ENCODE data around the gene TOB1. TPM values are rescaled to one million over a fixed set of nuclear protein-coding genes. Genes with fewer than 3 reads are reported as not detected.

TOB1 gene
- total and polyA plus RNA-seq, 9 of the 15 experiments (the other 6 are each of a cell fraction or from before 2014, with no cell fraction given) = 4.8 to 63.7 (median 13.2) TPM

DNA sequence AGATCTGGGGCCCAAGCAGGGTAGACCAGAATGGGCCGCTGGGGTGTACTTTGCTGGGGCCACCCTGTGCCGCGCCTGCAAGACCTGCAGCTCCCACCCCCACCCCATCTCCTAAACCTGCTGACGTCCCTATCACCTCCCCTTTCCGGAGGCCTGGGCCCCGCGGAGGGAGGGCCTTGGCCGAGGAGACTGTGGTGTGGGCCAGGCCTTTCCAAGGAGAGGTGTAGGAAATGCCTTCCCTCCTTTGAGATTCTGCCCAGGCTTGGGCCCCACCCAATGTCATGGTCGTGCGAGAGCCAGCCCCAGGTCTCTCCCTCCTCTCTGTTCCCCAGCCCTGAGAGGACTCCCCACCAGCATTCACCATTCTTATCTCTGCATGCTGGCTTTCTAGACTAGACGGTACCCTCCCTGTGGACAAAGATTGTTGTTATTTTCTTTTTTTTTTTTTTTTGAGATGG is 34.7 kb downstream of the TOB1 start (continued):
- TF ChIP-seq, protein P1, sequence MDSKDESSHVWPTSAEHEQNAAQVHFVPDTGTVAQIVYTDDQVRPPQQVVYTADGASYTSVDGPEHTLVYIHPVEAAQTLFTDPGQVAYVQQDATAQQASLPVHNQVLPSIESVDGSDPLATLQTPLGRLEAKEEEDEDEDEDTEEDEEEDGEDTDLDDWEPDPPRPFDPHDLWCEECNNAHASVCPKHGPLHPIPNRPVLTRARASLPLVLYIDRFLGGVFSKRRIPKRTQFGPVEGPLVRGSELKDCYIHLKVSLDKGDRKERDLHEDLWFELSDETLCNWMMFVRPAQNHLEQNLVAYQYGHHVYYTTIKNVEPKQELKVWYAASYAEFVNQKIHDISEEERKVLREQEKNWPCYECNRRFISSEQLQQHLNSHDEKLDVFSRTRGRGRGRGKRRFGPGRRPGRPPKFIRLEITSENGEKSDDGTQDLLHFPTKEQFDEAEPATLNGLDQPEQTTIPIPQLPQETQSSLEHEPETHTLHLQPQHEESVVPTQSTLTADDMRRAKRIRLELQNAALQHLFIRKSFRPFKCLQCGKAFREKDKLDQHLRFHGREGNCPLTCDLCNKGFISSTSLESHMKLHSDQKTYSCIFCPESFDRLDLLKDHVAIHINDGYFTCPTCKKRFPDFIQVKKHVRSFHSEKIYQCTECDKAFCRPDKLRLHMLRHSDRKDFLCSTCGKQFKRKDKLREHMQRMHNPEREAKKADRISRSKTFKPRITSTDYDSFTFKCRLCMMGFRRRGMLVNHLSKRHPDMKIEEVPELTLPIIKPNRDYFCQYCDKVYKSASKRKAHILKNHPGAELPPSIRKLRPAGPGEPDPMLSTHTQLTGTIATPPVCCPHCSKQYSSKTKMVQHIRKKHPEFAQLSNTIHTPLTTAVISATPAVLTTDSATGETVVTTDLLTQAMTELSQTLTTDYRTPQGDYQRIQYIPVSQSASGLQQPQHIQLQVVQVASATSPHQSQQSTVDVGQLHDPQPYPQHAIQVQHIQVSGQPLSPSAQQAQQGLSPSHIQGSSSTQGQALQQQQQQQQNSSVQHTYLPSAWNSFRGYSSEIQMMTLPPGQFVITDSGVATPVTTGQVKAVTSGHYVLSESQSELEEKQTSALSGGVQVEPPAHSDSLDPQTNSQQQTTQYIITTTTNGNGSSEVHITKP (IDR thresholded peaks at IDR 0.05; ENCODE audit: partially characterized antibody) = no peak
- TF ChIP-seq ZNF384 (IDR thresholded peaks at IDR 0.05; ENCODE audit: low read depth, low read length) (peak; percentile 60), RBFOX2 (IDR thresholded peaks at IDR 0.05; ENCODE audit: low read depth, low read length) (peak; percentile 31; the same call in 1 of the 2 replicates), POLR2G (IDR thresholded peaks at IDR 0.05; ENCODE audit: low read depth, low read length) (peak; percentile 35; the same call in 1 of the 2 replicates), CBFA2T3 (IDR thresholded peaks at IDR 0.05) (0 out of 2 replicates have a peak, but pooled peaks have one; percentile 40), CREM (IDR thresholded peaks at IDR 0.05; ENCODE audit: low read depth) (peak; percentile 43; the same call in 1 of the 2 replicates), DPF2 (IDR thresholded peaks at IDR 0.05) (peak; percentile 50; the same call in 1 of the 2 replicates)
- TF ChIP-seq, protein P2, sequence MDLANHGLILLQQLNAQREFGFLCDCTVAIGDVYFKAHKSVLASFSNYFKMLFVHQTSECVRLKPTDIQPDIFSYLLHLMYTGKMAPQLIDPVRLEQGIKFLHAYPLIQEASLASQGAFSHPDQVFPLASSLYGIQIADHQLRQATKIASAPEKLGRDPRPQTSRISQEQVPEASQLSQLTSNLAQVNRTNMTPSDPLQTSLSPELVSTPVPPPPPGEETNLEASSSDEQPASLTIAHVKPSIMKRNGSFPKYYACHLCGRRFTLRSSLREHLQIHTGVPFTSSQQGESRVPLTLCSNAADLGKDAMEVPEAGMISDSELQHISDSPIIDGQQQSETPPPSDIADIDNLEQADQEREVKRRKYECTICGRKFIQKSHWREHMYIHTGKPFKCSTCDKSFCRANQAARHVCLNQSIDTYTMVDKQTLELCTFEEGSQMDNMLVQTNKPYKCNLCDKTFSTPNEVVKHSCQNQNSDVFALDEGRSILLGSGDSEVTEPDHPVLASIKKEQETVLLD (IDR thresholded peaks at IDR 0.05) = 0 out of 2 replicates have a peak, but pooled peaks have one; percentile 35

Data from K562 (cell line).